T-helper 1 cell (primary cell): Measurements from ENCODE around the gene ACADSB.

Experiments
- DNase-seq, 5 donors: peaks; one replicate each; pipeline ENCODE4 v3.0.0-alpha.2; 2012 to 2020

The ACADSB gene

DNA sequence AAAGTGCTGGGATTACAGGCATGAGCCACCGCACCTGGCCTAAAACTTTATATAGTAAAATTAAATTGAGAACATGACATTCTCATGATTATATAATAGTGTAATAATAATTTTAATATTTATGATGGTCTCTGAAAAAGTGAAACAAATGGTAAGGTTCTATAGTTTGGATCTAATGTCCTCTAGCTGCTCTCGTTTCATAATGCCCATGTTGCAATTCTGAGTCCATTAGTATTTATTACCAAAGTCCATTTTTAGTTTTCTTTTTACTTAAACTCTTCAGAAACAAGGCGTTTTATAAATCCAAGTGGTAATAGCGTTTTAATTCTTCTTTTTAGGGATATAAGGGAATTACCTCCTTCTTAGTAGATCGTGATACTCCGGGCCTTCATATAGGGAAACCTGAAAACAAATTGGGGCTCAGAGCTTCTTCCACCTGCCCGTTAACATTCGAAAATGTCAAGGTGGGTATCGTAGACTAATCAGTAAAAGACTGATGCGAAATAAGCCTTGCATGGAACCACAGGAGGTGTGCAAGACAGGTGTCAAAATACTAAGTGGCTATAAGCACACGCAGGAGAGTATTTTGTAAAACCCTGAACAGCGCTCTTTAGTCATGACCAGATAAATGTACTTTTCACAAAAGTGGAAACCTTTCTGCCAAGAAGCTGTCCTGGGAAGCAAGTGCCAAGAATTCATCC is 34.1 kb downstream of the ACADSB start:
- DNase-seq: no peak

DNA sequence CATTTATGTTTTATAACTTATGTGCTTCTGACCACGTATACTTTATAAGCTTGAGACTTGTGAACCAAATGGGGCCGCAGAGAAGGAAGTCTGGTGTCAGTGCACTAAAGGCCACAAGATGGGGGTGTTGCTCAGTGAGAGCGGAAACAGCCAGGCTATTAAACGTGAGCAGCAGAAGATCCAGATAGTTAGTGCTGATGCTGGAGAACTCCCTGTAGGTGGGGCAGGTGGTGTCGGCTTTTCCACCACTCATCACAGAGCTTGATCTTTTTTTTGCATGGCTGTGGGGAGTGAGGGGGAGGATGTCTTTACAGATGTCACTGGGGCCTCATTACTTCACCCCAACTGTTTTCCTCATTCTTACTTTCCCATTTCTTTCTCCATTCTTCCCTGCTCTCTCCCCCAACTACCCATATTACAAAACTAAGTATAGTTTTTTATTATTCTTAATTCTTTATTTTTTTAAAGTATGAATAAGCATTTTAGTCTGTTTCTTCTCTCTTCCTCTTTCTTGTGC is 34.7 kb downstream of the ACADSB start:
- peak in 4 of 5 donors; percentile 11 to 53 (median 33) for DNase-seq

DNA sequence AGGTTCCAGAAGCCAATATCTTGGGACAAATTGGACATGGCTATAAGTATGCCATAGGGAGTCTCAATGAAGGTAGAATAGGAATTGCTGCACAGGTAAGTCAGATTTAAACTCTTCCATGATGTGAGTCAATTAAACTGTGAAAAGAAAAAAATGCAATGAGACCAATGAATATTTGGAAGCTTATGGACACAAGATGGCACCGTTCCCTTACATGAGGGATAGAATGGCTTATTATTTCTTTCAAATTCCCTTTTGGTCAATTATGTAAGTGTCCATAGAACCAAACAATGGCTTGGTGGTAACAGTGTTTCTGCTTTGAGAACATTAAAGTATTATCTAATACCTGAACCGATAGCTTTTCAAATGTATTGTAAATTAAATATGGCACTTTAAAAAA is 35.6 kb downstream of the ACADSB start:
- DNase-seq: no peak

DNA sequence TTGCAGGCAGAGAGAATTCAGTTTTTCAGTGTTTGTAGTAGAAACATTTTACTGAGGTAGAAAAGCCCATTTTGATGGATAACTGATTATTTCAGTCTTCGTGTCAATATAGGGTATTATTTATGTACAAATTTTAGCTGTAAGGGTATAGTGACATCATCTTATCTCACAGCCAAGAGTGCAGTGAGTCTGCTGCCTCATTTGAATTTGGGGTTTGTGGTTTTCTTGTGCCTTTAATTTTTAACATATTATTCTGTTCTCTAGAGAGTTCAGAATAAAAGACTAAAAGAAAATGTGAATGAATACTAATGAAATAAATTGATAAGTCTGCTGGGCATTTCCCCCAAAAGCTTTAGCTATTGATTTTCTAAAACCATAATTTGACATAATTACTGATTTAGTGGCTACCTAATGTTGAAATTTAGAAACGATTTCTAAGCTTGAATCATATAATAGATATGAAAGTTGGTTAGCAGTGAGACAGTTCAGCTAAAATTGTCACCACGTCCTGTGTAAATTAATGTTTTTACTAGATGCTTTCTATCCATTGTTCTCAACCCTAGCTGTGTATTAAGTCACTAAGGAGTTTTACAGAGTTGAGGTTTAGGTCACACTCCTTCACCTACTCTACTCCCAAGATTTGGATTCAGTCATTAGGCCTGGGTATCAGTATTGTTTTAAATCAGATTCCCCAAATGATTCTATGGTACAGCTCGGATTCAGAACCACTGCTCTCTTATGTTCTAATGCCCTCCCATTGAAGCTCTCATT is 37.3 kb downstream of the ACADSB start:
- no peak for DNase-seq

- no peak for DNase-seq
These were observed 49.2 kb downstream of the ACADSB start for GRCh38 chr10:123057968-123058367.

DNA sequence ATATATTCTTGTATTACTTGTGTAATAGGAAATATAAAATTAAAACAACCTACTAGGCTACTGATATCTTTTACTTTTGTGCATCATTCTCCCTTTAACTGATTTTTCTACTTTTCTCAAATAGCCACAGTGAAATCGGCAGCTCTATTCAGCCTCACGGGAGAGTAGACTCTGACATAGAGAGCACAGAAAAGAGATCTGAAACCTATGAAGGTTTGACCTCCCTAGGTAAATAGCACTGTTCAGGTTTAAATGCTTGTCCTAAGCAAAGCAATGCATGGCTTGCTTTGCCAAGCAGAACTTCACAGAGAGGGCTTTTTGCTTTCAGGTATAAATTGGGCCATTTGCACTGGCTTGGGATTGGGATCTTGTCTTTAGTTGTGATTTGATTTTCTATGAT is 53.1 kb downstream of the ACADSB start:
- DNase-seq: no peak

DNA sequence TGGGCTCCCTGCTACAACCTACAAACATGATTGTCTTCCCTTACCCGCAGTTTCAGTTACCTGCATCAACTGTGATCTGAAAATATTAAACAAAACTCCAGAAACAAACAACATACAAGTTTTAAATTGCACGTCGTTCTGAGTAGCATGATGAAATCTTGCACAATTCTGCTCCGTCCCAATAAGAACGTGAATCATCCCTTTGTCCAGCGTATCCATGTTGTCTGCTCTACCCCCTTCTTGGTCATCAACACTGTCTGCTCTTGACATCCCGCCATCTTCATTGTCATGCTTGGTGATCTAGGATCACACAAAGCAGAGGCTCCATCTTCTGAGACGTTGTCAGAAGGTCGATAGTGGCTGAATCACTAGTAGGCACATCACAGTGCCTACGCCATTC is 53.9 kb downstream of the ACADSB start:
- DNase-seq: no peak

DNA sequence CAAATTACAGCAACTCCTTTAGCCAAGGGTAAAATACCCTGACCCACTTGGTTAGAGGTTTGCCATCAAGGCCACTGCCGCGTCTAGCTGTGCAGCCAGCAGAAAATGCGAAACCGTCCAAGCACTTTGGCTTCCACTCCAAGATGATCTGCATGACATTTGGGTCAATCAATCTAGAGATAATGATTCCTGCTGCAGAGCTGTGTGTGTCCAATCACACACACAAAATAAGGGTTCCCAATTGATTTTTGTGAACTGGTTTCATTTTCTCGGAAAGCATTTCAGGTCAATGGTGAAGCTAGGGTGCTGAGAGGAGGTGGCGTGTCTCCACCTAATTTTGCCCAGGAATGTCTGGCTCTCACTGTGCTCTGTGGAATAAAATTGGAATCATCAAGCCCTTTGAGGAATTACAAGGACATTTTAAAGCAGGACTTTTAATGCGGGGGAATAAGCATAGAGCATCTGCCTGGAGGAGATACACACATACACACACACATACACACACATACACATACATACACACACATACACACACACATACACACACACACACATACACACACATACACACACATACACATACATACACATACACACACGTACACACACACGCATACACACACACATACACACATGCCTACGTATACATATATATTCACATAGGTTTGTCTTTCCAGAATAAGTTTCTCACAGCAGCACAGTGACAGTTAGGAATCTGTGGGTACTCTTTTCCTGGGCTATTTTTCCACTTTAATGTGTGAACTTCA is 59.5 kb downstream of the ACADSB start:
- no peak for DNase-seq

GRCh38 chr10:123069246-123069986 is 60.6 kb downstream of the ACADSB start:
- no peak for DNase-seq

DNA sequence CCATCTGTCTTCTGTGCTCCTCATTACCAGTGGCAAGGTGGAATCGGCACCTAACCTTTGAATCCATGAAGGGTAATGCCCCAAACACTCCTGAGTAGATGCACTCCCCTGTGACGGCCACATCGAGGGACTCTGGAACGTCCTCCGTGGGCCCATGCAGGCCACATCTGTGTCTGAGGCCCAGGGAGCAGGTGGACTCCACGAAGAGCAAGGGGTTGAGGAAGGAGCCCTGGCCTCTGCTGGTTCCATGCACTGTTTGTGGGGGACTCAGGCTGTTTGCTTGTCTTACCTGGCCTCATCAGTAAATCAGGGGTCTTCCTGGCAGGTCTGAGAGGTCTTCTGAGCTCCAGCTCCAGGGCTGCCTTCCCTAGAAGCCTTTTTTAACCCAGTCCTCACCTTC is 64.4 kb downstream of the ACADSB start:
- DNase-seq: no peak

- DNase-seq: no peak
These were observed 65.4 kb downstream of the ACADSB start for GRCh38 chr10:123074215-123074614.

- DNase-seq: no peak
These were observed 73.1 kb downstream of the ACADSB start for GRCh38 chr10:123081896-123082295.

DNA sequence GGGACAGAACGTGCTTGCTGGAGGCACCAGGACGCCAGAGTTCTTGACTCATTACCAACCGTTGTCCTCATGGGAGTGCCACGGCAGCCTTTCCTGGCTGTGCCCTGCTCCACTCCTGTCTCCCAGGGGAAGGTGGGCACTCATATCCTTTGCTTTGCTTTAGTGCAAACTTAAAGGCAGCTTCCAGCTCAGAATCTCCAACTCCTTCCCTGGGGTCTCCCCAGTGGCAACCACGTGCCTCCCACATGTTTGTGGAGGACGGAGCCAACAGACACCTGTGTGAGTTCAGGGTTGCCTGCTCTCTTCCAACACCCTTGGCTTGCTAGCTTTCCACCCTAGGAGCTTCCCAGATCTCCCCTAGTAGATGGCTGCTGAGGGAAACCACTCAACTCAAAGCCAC is 75.0 kb downstream of the ACADSB start:
- DNase-seq: no peak

- no peak for DNase-seq
These were observed 77.5 kb downstream of the ACADSB start for GRCh38 chr10:123086281-123086680.

DNA sequence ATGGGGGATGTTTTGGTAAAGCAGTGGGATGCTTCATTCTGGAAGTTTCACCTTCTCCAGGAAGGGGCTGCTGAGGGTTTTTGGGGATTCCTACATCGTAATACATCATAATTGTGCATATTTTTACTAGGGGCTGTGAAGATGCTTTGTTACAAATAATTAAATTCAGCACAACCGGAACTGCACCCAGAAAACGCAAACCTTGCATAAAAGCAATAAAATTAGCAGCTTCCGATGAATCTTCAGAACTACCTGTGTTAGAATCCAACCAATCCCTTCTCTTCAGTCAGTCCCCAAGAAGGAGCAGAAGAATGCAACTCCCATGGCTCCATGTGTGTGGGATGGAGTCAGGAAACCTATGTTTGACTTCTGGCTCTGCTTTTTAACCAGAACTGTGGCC is 78.5 kb downstream of the ACADSB start:
- DNase-seq: no peak

DNA sequence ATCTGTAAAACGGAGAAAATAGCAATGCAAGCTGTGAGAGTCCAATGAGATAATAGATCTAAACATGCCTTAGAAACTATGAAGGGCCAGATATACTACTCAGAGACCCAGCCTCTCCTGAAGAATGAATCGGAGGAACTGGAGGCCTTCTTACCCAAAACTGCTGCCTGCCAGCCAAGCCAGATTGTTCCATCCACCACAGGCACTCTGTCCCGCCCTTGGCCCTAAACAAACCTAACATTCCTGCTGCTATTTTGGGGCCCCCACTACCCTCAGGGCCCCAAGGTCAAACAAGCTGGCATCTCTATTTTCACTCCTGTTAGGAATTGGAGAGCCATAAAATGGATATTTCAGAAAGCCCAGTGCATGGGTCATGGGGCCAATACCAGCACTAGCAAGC is 79.0 kb downstream of the ACADSB start:
- DNase-seq: no peak

GRCh38 chr10:123092635-123093414 is 84.0 kb downstream of the ACADSB start:
- DNase-seq: no peak

DNA sequence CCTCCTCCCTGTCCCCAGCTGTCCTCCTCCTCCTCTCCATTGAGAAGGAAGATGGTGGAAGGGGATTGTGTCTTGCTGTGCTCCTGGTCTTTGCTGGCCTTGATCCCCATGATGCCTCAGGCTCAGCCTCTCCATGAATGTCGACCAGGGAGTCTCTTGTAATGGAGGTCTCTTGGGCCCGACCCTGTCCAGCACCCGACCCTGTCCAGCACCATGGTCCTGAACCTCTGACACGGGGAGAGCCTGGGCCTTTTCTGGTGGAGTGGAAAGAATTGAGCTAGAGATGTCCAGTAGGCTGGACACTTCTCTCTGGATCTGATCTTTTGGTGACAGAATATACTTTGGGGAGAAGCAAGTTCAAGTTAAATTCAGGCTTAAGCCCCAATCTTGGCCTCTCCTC is 84.7 kb downstream of the ACADSB start:
- DNase-seq: no peak

GRCh38 chr10:123096452-123096851 is 87.6 kb downstream of the ACADSB start:
- DNase-seq: no peak

- no peak for DNase-seq
These were observed 88.2 kb downstream of the ACADSB start for GRCh38 chr10:123097039-123097438.

DNA sequence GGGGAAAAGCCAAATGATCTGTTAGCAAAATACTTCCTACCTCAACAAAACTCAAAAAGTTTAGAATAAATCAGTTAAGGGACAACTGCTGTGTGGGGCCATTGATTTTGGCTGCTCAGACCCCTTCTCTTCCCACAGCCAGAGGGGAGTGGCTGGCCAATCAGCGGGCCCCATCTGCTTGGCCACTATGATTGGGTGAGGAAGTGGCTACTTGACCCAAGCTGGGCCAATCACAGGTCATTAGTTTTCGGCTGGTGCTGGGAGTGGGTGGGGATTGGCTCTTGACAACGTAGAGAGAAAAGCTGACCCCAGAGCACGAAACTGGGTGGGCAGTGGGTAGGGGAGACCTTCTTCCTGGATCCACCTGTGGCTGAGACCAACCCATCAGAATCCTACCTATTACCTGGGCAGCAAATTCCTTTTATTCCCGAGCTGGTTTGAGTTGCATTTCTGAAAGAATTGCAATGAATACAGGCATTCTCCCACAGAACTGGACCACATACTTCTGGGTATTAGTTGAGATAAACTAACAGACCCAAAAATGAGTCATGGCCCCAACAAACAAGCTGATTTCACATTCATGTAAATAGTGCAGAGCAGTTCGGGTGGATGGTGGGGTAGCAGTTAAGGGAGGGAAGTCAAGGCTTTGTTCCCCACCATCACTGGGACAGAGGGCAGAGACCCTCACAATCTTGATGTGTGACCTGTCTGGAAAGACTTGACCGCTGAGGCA is 91.4 kb downstream of the ACADSB start:
- no peak for DNase-seq
